Pons (tissue), 1 donor: Measurements from ENCODE around the gene GPC6.
"Not testable (repeated sequence)": the region's sequence is repeated elsewhere in the genome, so short reads cannot be mapped to it uniquely, and the experiment has no call there.

Experiments used
- DNase-seq: peaks from one replicate; pipeline ENCODE4 v3.0.0-alpha.2; 2016; ENCODE audit warnings: low spot score

The GPC6 gene

GRCh38 chr13:94175076-94175475 lies 948.5 kb downstream of the GPC6 start:
- no peak for DNase-seq

- DNase-seq, result no peak
These were observed 950.0 kb downstream of the GPC6 start for GRCh38 chr13:94176561-94176960.

GRCh38 chr13:94177041-94177440 lies 950.4 kb downstream of the GPC6 start:
- DNase-seq, result no peak

GRCh38 chr13:94178625-94179244 lies 952.1 kb downstream of the GPC6 start:
- no peak for DNase-seq

- no peak for DNase-seq
These were observed 955.0 kb downstream of the GPC6 start for GRCh38 chr13:94181461-94182107.

GRCh38 chr13:94182185-94182761 lies 955.7 kb downstream of the GPC6 start:
- DNase-seq, result no peak

- DNase-seq, result no peak
These were observed 959.9 kb downstream of the GPC6 start for GRCh38 chr13:94186470-94186869.

- DNase-seq, result no peak
These were observed 961.7 kb downstream of the GPC6 start for GRCh38 chr13:94188201-94188854.

GRCh38 chr13:94192431-94192975 lies 965.9 kb downstream of the GPC6 start:
- no peak for DNase-seq

- no peak for DNase-seq
These were observed 969.1 kb downstream of the GPC6 start for GRCh38 chr13:94195715-94196114.

GRCh38 chr13:94196413-94196812 lies 969.8 kb downstream of the GPC6 start:
- no peak for DNase-seq

- DNase-seq, result no peak
These were observed 972.1 kb downstream of the GPC6 start for GRCh38 chr13:94198681-94199080.

GRCh38 chr13:94199135-94199534 lies 972.5 kb downstream of the GPC6 start:
- DNase-seq, result no peak

- no peak for DNase-seq
These were observed 974.4 kb downstream of the GPC6 start for GRCh38 chr13:94201022-94201421.

GRCh38 chr13:94204163-94204562 lies 977.6 kb downstream of the GPC6 start:
- no peak for DNase-seq

GRCh38 chr13:94204946-94205345 lies 978.3 kb downstream of the GPC6 start:
- DNase-seq, result no peak

GRCh38 chr13:94205896-94206295 lies 979.3 kb downstream of the GPC6 start:
- DNase-seq, result no peak

GRCh38 chr13:94209117-94209516 lies 982.5 kb downstream of the GPC6 start:
- no peak for DNase-seq

- DNase-seq, result not testable (repeated sequence)
These were observed 983.3 kb downstream of the GPC6 start for GRCh38 chr13:94209913-94210312.

- no peak for DNase-seq
These were observed 984.2 kb downstream of the GPC6 start for GRCh38 chr13:94210816-94211215.

- no peak for DNase-seq
These were observed 985.6 kb downstream of the GPC6 start for GRCh38 chr13:94212196-94212595.

- no peak for DNase-seq
These were observed 987.5 kb downstream of the GPC6 start for GRCh38 chr13:94214121-94214520.

GRCh38 chr13:94214975-94215374 lies 988.4 kb downstream of the GPC6 start:
- DNase-seq, result no peak
